A204.1 (cell line): Measurements from ENCODE around the gene GLYATL1.
"Not testable (repeated sequence)": the region's sequence is repeated elsewhere in the genome, so short reads cannot be mapped to it uniquely, and the experiment has no call there.

Source experiments
- FAIRE-seq: peaks from 2 replicates; lab custom pipeline; 2012; peaks lifted over from hg19 to GRCh38; lab: Jason Lieb, UNC

GLYATL1 gene

DNA sequence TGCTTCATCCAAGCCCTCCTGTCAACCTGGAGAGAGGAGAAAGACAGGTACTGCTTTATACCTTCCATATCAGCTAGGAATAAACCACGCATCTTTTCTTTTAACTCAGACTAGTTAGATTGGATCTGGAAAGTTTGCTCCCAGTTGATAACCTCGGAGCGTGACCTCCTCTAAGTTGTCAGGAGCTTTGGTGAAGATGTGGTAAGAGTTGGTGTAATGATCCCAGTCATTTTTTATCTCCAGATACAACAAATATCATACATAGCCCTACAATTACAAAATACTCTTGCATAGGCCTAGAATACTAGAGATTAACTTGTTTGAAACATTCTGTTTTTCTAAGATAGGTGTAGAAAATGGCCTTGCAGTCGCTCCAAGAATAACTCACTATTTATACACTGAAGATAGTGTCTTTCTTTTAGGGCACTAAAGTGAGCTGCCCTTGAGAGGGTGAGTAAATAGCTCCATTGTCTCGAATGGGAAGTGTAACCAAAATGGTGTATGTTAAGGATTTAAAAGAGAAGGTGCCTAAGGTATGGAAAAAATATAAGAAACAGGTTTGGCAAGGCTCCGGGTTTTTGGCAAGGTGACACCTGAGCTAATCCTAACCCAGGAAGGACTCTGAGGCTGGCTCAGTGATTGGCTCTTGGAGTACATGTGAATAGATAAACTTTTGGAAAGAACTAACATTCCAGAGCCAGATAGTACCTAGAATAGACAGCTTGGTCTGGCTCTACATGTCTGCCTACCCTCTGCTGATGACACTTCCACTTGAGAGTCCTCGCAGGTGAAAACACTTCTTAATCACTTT is 59.4 kb downstream of the GLYATL1 start:
- FAIRE-seq, result no peak

- FAIRE-seq, result no peak
Measured at GRCh38 chr11:58999291-58999680, 60.0 kb downstream of the GLYATL1 start.

DNA sequence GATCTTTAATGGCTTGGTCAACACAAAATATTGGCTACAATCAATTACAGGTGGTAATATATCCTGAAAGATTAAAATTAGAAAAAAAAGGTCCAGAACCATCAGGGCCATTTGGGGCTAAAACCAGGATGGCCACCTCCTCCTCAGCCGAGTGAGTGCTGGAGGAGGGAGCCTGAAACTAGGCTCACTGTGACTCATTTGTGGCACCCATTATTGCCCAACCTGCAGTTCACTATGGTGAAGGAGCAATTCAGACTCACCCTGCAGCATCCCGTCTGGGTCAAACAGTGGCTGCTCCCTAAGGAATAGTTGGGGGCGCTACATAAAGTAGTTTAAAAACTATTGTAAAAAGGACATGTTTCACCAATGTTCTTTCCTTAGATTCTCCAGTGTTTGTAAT is 60.7 kb downstream of the GLYATL1 start:
- no peak for FAIRE-seq

- FAIRE-seq, result not testable (repeated sequence)
Measured at GRCh38 chr11:59002006-59002405, 62.7 kb downstream of the GLYATL1 start.
